LNCAP (cell line): ENCODE measurements around the gene PRMT1.

Experiments
- CTCF ChIP-seq: fragments of 450-650 bp; IDR thresholded peaks from 2 replicates; pipeline ENCODE4 v1.5.1; 2017; ENCODE audit warnings: mild to moderate bottlenecking

The PRMT1 gene

GRCh38 chr19:49637821-49638738 is 39.0 kb upstream of the PRMT1 start:
- no peak for TF ChIP-seq CTCF

GRCh38 chr19:49639401-49640112 is 37.5 kb upstream of the PRMT1 start:
- no peak for TF ChIP-seq CTCF

GRCh38 chr19:49640113-49640898 is 36.8 kb upstream of the PRMT1 start, which contains the start of gene RRAS:
TSS of gene RRAS (minus strand) at chr19:49640143. CDS start at chr19:49640098, 45 bp downstream.
- no peak for TF ChIP-seq CTCF

GRCh38 chr19:49641688-49642491 is 35.2 kb upstream of the PRMT1 start, which contains the start of gene SCAF1:
TSS of gene SCAF1 (plus strand) at chr19:49642209. CDS start at chr19:49645027, 2,818 bp downstream.
- TF ChIP-seq CTCF = no peak

GRCh38 chr19:49642492-49643035 is 34.5 kb upstream of the PRMT1 start:
- no peak for TF ChIP-seq CTCF

GRCh38 chr19:49643466-49643865 is 33.6 kb upstream of the PRMT1 start:
- no peak for TF ChIP-seq CTCF
